ENCODE measurements around the gene TMEM80. TPM values are rescaled to one million over a fixed set of nuclear protein-coding genes. Genes with fewer than 3 reads are reported as not detected.

TMEM80 gene
- total RNA-seq, 4 donors from 2014 or later: 57.3 to 103 (median 67.7) TPM

DNA sequence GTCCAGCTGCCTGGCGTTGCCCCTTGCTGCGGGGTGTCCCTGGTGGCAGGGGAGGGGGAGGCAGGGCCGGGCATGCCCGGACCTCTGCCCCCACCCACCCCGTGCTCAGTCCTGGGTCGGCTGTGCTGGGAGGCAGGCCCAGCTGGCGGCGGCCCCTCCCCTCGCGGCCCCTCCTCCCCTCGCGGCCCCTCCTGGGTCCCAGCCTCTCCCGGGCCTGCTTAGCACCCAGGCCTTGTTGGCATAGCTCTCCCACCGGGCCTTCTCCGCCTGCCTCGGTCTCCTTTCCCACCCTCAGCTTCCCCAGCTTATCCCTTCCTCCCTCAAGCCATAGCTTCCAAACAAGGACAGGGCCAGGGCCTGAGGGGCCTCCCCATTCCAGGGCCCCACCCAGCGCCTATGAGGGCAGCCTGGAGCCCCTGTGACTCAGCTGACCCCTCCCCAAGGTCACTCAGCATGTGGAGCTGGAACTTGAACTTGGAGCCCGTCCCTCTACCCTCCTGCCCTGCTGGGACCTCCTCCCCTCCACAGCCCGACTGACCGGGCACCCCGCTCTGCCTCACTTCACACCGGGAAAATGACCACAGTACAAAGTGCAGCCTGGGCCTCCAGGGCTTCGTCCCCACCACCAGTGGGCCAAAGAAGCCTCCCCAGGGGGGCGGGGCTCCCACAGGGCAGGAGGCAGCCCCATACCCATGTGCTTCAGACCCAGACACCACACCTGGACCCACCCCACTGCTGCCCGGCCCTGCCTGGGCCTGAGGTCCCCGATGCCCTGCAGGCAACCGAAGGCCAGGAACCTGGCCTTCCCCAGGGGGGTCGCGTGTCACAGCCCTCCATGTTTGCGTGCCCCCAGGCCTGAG lies 11.6 kb downstream of the TMEM80 start:
- peak overlapping the region; percentile 20 to 56 (median 39) for H3K4me3 ChIP-seq (replicated peaks in 1 of 3)
- no peaks in the 10 kb centered on the region for H3K9me3 ChIP-seq
- peaks cover 32 to 71% of the 10 kb centered on the region in 2 donors for H3K4me1 ChIP-seq
- 15 to 42% methylated on average over 9 to 11 of the region's 30 CpGs for WGBS, 2 donors
- peak overlapping the region; percentile 91 to 99 (median 97) for H3K27ac ChIP-seq
- H3K36me3 ChIP-seq: peaks cover 0 to under 1% of the 10 kb centered on the region in 2 donors
- TF ChIP-seq, protein P1, sequence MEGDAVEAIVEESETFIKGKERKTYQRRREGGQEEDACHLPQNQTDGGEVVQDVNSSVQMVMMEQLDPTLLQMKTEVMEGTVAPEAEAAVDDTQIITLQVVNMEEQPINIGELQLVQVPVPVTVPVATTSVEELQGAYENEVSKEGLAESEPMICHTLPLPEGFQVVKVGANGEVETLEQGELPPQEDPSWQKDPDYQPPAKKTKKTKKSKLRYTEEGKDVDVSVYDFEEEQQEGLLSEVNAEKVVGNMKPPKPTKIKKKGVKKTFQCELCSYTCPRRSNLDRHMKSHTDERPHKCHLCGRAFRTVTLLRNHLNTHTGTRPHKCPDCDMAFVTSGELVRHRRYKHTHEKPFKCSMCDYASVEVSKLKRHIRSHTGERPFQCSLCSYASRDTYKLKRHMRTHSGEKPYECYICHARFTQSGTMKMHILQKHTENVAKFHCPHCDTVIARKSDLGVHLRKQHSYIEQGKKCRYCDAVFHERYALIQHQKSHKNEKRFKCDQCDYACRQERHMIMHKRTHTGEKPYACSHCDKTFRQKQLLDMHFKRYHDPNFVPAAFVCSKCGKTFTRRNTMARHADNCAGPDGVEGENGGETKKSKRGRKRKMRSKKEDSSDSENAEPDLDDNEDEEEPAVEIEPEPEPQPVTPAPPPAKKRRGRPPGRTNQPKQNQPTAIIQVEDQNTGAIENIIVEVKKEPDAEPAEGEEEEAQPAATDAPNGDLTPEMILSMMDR (IDR thresholded peaks at IDR 0.05): peak in 3 of 6 experiments; percentile 16 to 43 (median 32)
- TF ChIP-seq POLR2A (IDR thresholded peaks at IDR 0.05): peak in 1 of 2 donors; percentile 60
- intact Hi-C loops (cut with DNase I): no loop called here
- H3K27me3 ChIP-seq: no peaks in the 10 kb centered on the region
- peak; percentile 76 to 83 for DNase-seq

DNA sequence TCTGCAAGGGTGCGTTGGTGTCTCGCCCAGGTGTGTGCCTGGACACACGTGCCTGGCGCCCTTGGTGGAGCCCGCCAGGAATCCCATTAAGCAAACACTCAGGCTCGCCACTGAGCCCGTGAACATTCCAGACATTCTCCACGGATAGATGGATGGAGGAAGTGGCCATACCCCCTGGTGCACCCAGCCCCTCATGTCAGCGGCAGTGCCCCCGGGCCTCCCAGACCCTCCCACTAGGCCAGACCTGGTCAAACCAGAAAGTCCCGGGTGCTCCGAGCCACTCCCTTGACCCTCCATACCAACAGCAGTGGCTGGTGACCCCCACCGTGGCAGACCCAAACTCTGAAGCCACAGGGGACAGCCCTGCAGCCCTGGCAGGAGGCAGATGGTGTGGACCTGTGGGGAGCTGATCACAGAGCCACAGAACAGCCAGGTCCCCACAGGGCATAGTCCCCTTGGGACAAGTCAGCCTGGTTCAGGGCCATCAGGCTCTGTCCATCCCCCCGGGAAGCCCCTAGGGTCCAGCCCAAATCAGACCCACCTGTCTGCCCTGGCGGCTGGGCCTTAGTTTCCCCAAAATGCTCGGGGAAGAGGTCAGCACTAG lies 12.3 kb downstream of the TMEM80 start:
- WGBS, 2 donors: 43 to 48% methylated on average over 7 to 13 of the region's 16 CpGs
- no peak overlapping the region for H3K4me3 ChIP-seq (replicated peaks in 1 of 3)
- H3K9me3 ChIP-seq: no peaks in the 10 kb centered on the region
- H3K36me3 ChIP-seq: no peaks in the 10 kb centered on the region
- peak; percentile 93 to 94 for DNase-seq
- peak in 1 of 2 donors; percentile 56 for TF ChIP-seq POLR2A (IDR thresholded peaks at IDR 0.05)
- TF ChIP-seq, protein P1 (IDR thresholded peaks at IDR 0.05): no peak
- peak overlapping the region; percentile 91 to 99 (median 97) for H3K27ac ChIP-seq
- H3K27me3 ChIP-seq: no peaks in the 10 kb centered on the region
- intact Hi-C loops (cut with DNase I): no loop called here
- H3K4me1 ChIP-seq: peaks cover 32 to 70% of the 10 kb centered on the region in 2 donors

DNA sequence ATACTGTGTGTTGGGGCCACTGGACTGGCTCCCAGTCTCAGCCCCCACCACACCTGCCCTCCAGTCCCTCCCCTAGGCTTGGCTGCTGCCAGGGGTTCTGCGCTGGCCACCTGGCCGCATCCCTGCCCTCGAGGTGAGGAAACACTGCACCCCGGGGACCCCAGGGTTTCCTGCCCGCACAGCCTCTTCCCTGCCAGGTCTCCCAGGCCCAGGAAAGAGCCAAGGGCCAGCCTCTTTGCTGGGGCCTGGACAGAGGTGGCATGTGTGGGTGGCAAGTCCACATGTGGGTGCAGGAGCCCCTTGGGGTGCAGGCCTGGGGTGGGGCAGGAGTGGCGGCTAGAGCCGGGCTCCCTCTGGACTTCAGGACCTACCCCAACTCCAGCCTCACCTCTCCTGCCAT lies 12.9 kb downstream of the TMEM80 start:
- H3K9me3 ChIP-seq: no peaks in the 10 kb centered on the region
- H3K36me3 ChIP-seq: no peaks in the 10 kb centered on the region
- peaks cover 32 to 66% of the 10 kb centered on the region in 2 donors for H3K4me1 ChIP-seq
- 87 to 96% methylated on average over 2 to 6 of the region's 7 CpGs for WGBS, 2 donors
- H3K27me3 ChIP-seq: no peaks in the 10 kb centered on the region
- H3K4me3 ChIP-seq (replicated peaks in 1 of 3): no peak overlapping the region
- no peak for TF ChIP-seq POLR2A (IDR thresholded peaks at IDR 0.05)
- TF ChIP-seq, protein P1 (IDR thresholded peaks at IDR 0.05): no peak
- DNase-seq: no peak
- intact Hi-C loops (cut with DNase I): no loop called here
- H3K27ac ChIP-seq: peak overlapping the region; percentile 91 to 97 (median 93)

DNA sequence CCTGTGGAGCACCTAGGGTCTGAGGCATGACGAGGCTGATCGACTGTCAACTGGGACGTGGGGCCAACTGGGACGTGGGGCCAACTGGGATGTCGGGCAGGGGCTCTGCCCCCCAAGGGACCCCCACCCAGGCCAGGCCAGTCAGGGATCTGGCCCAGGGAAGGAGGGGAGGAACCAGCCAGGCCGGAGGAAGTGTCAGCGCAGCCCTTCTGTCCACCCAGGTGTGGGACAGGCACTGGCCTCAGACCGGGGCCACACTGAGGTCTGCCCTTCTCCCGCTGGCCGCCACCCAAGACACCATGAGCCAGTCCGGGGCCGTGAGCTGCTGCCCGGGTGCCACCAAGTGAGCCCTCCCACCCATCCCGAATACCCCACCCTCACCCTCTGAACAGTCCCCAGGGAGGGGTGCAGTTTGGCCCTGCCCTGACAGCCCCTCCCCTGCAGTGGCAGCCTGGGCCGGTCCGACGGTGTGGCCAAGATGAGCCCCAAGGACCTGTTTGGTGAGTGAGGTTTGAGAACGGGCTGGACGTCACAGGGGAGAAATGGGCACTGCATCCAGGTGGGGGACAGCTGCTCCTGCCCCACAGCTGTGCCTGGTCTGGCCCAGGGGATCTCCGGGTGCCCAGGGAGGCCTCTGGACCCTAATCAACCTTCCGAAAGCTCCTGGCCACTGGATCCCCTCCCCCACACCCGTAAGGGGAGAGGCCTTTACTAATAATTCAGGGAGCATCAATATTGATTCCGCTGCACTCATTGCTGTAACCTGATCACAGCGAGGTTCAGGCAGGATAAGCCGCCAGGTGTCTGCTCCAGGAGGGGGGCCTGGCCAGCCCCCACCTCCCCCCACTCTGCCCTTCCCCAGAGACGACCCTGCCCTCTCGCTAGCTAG lies 13.7 kb downstream of the TMEM80 start:
- Histone ChIP-seq H3K9me3 (no peaks in the 10 kb centered on the region), H3K36me3 (no peaks in the 10 kb centered on the region), H3K4me3 (replicated peaks in 1 of 3) (no peak overlapping the region), H3K4me1 (peaks cover 32 to 66% of the 10 kb centered on the region in 2 donors), H3K27ac (peak overlapping the region; percentile 61 to 91 (median 77)), H3K27me3 (no peaks in the 10 kb centered on the region)
- TF ChIP-seq, protein P1 (IDR thresholded peaks at IDR 0.05): no peak
- no peak for TF ChIP-seq POLR2A (IDR thresholded peaks at IDR 0.05)
- peak; percentile 33 to 48 for DNase-seq
- intact Hi-C loops (cut with DNase I): no loop called here
- 74 to 94% methylated on average over 7 to 24 of the region's 27 CpGs for WGBS, 2 donors
